Lung (tissue), 12 donors: ENCODE measurements around the gene INSC. TPM values are rescaled to one million over a fixed set of nuclear protein-coding genes. Genes with fewer than 3 reads are reported as not detected.

Experiments used
- ATAC-seq: fragments of 200-7000 bp; cut with Tn5 transposase; one replicate; pipeline ENCODE4 v1.9.1; 2020; ENCODE audit warnings: moderate number of reproducible peaks; ENCODE audit not compliant: insufficient read depth, low FRiP score
- DNase-seq, 3 donors: peaks; one replicate each; pipeline ENCODE4 v3.0.0-alpha.2; 2013 to 2017
- H3K27ac ChIP-seq, 2 donors: one replicate each; pipeline ENCODE4 v1.5.1; 2013; ENCODE audit warnings: mild to moderate bottlenecking in 2 of 2, moderate library complexity in 2 of 2, control low read depth in 1 of 2, inconsistent platforms in 1 of 2, low read depth in 1 of 2, low read length in 1 of 2
- H3K27me3 ChIP-seq, 3 donors: one replicate each; pipeline ENCODE4 v1.5.1; 2013; ENCODE audit warnings: low read length in 2 of 3; ENCODE audit not compliant: control insufficient read depth in 3 of 3, insufficient read depth in 3 of 3
- H3K36me3 ChIP-seq, 4 donors: one replicate each; pipeline ENCODE4 v1.5.1; 2013; ENCODE audit warnings: low read length in 4 of 4, mild to moderate bottlenecking in 1 of 4, moderate library complexity in 1 of 4; ENCODE audit not compliant: control insufficient read depth in 4 of 4, insufficient read depth in 4 of 4
- H3K4me1 ChIP-seq, 5 donors: one replicate each; pipeline ENCODE4 v1.5.1; 2013; ENCODE audit warnings: low read length in 5 of 5, mild to moderate bottlenecking in 2 of 5, moderate library complexity in 1 of 5; ENCODE audit not compliant: control insufficient read depth in 5 of 5, insufficient read depth in 5 of 5
- H3K4me3 ChIP-seq: one replicate; pipeline ENCODE4 v1.5.1; 2013; ENCODE audit warnings: mild to moderate bottlenecking, control low read depth, moderate library complexity
- H3K9ac ChIP-seq, 2 donors: one replicate each; pipeline ENCODE4 v1.5.1; 2013; ENCODE audit warnings: low read length in 2 of 2, control low read depth in 1 of 2; ENCODE audit not compliant: insufficient read depth in 1 of 2
- H3K9me3 ChIP-seq, 4 donors: one replicate each; pipeline ENCODE4 v1.5.1; 2013; ENCODE audit warnings: low read length in 3 of 4, mild to moderate bottlenecking in 1 of 4, moderate library complexity in 1 of 4; ENCODE audit not compliant: control insufficient read depth in 4 of 4, insufficient read depth in 3 of 4
- CTCF ChIP-seq: IDR thresholded peaks from 2 replicates; pipeline ENCODE4 v1.5.1; 2012; ENCODE audit warnings: mild to moderate bottlenecking; ENCODE audit errors: control extremely low read depth, extremely low read depth
- WGBS, 2 donors: extraction: QIAGEN DNeasy Blood & Tissue Kit; methylation state at CpG; one replicate each; pipeline ENCODE4 v1.1.7; 2013; 5-methylcytosine and 5-hydroxymethylcytosine counted together
- polyA plus RNA-seq, 2 donors: library from polyadenylated mRNA; stranded (reverse); fragments of 200-250 nt; gene quantifications; one replicate each; pipeline ENCODE4 v1.2.1, GENCODE V29; 2013
- total RNA-seq, 2 donors: library from RNA; depleted of rRNA in 1 of 2; stranded (reverse); fragments of >200 nt in 1 of 2; gene quantifications; one replicate each; pipeline ENCODE4 v1.2.1, GENCODE V29; 2014 to 2021
- donor health status: control.
- donor health status: control.
- donor health status: Bipolar disorder and iron deficiency.
- donor health status: healthy.
- donor health status: DM: yes; HTN: yes; CAD: no.

INSC gene
- total and polyA plus RNA-seq, 4 donors = 0.49 to 0.91 (median 0.73) TPM

- Histone ChIP-seq H3K4me3 (no peak overlapping the region), H3K27ac (no peak overlapping the region), H3K4me1 (peaks cover 0 to 8% (median 0%) of the 10 kb centered on the region in 5 donors), H3K36me3 (no peaks in the 10 kb centered on the region), H3K27me3 (peaks cover 0 to 4% (median 0%) of the 10 kb centered on the region in 3 donors), H3K9me3 (peaks cover 0 to 1% (median 0%) of the 10 kb centered on the region in 4 donors), H3K9ac (no peak overlapping the region)
- ATAC-seq (no peak), DNase-seq (no peak)
- TF ChIP-seq CTCF = no peak
- 93 to 98% methylated on average over 3 of the region's 3 CpGs for WGBS, 2 donors
Observed at GRCh38 chr11:15111215-15111614, 3.5 kb upstream of the INSC start.

DNA sequence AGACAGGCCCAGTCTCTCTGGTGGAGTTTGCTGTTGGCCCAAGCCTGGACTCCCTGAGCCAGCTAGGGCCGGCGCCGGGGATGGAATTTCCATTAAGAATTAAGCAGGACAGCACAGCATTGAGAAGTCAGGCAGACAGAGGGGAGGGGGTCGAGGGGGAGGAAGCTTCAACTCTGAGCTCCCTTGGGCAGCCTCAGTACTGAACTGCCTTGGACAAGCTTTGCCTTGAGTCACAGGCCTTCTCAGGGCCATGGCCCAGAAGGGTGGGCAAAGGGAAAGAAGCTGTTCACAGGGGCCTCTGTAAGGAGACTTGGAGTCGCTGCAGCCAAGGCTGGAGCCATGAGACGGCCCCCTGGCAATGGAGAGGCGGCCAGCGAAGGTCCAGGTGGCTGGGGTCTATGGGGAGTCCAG, 2.6 kb upstream of the INSC start:
- Histone ChIP-seq H3K36me3 (no peaks in the 10 kb centered on the region), H3K4me3 (no peak overlapping the region), H3K27ac (no peak overlapping the region), H3K9me3 (peaks cover 0 to 1% (median 0%) of the 10 kb centered on the region in 4 donors), H3K9ac (no peak overlapping the region), H3K4me1 (peaks cover 0 to 8% (median 0%) of the 10 kb centered on the region in 5 donors), H3K27me3 (peaks cover 0 to 4% (median 0%) of the 10 kb centered on the region in 3 donors)
- ATAC-seq (no peak), DNase-seq (peak in 2 of 3 donors; percentile 14 to 40)
- no peak for TF ChIP-seq CTCF
- 84 to 92% methylated on average over 8 of the region's 8 CpGs for WGBS, 2 donors

GRCh38 chr11:15113381-15113780, 1.3 kb upstream of the INSC start:
- H3K27me3 ChIP-seq = peaks cover 0 to 8% (median 0%) of the 10 kb centered on the region in 3 donors
- peaks cover 0 to 1% (median 0%) of the 10 kb centered on the region in 4 donors for H3K9me3 ChIP-seq
- H3K27ac ChIP-seq = no peak overlapping the region
- no peaks in the 10 kb centered on the region for H3K36me3 ChIP-seq
- 51 to 66% methylated on average over 5 of the region's 5 CpGs for WGBS, 2 donors
- ATAC-seq (no peak), DNase-seq (no peak)
- no peak overlapping the region for H3K4me3 ChIP-seq
- no peak for TF ChIP-seq CTCF
- H3K9ac ChIP-seq = no peak overlapping the region
- H3K4me1 ChIP-seq = peaks cover 0 to 8% (median 0%) of the 10 kb centered on the region in 5 donors

DNA sequence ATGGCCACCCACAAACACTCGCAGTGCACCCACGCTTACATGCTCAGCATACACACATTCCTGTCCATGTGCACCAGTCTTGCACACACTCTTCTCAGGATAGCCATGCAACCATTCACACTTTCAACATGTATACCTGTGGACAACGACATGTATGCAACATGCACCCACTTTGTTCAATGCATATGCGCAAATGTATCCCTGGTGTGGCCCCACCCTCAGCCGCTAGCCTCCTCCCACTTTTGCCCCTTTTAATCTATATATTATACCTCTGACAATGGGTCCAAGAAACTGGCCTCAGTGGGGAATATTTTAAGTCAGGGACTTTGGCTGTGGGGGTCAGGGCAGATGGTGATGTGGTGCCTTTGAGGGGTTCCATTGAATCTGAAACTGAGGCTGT, 963 bp downstream of the INSC start:
- WGBS, 2 donors = 90 to 94% methylated on average over 5 of the region's 5 CpGs
- ATAC-seq (no peak), DNase-seq (no peak)
- Histone ChIP-seq H3K4me1 (peaks cover 0 to 8% (median 0%) of the 10 kb centered on the region in 5 donors), H3K9ac (no peak overlapping the region), H3K27me3 (peaks cover 0 to 8% (median 0%) of the 10 kb centered on the region in 3 donors), H3K27ac (no peak overlapping the region), H3K4me3 (no peak overlapping the region), H3K9me3 (peaks cover 0 to 1% (median 0%) of the 10 kb centered on the region in 4 donors), H3K36me3 (no peaks in the 10 kb centered on the region)
- no peak for TF ChIP-seq CTCF
